ENCODE results near the gene PDGFB. TPM values are rescaled to one million over a fixed set of nuclear protein-coding genes. Genes with fewer than 3 reads are reported as not detected.

Gene PDGFB
- total RNA-seq, 1 donor from 2014 or later, result 19.9 TPM

DNA sequence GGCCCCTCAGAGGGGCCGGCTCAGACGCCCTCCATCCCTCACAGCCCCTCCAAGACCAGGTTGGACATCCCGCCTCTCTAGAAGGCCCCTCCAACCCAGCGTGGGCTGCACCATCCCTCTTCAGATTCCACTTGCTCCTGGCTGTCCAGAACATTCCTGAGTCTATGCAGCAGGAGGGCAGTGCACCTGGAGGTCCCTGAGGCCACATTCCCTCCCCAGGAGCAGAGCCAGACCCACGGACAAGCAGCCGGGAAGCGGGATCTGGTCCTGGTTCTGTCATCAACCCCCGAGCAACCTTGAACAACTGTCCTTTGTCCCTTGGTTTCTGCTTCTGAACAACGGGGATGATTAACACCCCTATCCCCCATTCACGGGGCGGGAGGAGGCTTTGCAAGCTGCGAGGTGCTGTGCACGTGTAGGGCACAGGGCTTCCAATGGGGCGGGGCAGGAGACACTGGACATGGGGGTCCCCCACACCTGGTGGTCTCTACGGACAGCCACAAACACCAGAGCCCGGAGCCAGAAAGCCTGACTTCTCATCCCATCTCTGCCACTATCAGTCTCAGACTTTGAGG lies 13.2 kb upstream of the PDGFB start:
- DNase-seq (no peak), ATAC-seq (no peak)
- intact Hi-C loops (cut with micrococcal nuclease), result no loop called here

DNA sequence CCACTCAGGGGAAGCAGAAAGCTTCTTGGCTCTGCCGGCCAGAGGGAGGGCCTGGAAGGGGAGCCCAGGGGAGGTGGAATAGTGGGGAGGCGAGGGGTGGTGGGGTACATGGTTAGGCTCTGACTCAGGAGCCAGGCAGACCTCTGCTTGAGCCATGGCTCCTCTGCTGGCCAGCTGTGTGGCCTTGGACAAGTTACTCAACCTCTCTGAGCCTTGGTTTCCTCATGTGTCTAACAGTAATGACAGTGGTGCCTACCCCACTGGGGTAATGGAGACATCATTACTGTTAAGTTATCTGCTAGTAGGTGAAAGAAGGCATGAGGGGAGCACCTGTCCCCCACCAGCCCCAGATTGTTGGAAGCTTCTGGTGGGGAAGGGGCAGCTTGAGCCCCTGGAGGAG lies 12.2 kb upstream of the PDGFB start:
- ATAC-seq (no peak), DNase-seq (no peak)
- intact Hi-C loops (cut with micrococcal nuclease), result no loop called here

DNA sequence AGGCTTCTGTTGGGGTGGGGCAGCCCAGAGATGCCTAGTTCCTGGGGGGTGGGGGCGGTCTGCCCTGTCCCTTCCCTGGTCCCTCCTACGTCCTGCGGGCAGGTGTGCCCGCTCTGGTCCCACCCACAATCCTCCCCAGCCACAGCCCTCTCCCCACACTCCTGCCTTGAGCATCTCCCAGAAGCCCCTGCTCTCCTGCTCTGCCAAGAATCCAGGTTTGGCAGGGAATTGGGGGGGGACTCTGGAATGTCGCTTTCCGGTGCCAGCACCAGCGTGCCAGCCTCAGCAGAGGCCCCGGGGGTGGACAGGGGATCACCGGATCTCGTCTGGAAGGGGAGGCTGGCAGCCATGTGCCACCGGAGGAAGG lies 11.4 kb upstream of the PDGFB start:
- ATAC-seq (no peak), DNase-seq (no peak)
- intact Hi-C loops (cut with micrococcal nuclease), result no loop called here

DNA sequence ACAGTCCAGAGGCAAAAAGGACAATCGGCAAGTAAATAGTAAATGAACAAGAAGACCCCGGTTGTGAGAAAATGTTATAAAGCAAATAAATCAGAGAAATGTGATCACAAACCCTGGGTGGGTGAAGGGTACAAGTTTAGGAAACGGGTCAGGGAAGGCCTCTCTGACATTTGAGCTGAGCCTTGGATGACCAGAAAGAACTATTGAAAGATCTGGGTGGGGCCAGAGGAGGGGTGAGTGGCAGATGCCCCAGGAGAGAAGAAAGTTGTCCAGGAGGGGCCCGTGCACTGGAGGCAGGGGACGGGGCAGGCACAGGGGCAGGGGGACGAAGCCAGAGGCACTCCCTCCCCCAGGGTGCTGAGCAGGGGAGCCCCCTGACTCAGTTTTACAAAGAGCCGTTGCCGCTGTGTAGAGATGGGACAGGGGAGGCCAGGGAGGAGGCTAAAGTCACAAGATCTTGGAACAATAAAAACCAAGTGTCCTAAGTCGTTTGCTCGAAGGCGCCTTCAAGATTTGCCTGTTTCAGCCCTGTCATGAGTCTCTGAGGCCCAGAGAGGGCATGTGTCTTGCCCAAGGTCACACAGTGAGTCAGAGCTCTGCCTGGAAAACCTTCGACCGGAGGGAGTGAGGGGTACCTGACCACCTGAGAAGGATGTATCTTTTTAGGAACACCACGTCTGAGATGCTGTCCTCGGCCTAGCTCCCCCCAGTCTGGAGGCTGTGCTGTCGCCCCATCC lies 10.8 kb upstream of the PDGFB start:
- intact Hi-C loops (cut with micrococcal nuclease), result no loop called here
- DNase-seq (no peak), ATAC-seq (no peak)

DNA sequence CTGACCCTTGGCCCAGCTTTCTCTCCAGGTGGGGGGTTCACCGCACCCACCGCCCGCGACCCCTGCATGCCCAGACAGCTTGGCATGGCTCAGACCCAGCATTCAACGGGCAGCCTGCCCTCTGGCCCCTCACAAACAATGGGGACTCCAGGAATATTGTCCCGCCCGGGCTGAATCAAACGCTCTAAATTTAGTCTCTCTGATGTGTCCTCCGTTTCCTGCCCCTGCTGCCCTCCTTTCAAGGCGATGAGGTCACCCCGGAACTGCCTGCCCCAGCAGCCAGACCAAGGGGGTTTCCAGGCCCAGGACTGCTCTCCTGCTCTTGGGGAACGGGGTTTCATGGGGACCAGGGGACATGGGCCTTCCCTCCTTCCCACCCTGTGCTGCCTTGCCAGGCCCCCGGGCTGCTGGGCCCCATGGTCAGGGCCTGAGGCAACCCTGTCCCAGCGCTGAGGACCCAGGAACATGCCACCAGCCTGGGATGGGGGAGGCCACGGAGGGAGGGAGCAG lies 10.1 kb upstream of the PDGFB start:
- DNase-seq (peak; percentile 50), ATAC-seq (peak; percentile 65)
- intact Hi-C loops (cut with micrococcal nuclease), result no loop called here

DNA sequence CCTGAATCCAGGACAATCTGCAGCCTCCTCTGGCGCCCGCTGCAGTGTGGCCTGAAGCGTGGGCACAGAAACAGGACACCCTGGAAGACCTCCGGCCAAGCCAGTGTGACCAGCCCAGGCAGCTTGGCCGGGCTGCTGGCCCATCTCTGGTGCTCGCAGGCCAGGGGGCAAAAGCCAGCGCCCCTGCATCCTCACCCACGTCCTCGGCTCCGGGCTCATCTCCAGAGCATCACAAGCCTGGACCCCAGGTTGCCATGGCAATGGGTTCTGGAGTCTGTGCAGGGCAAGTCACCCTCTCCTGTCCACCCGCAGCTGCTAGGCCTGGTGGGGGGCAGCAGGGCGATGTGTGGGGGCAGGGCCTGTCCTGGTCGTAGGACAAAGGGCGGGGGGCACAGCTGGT lies 9.3 kb upstream of the PDGFB start:
- DNase-seq, result no peak
- intact Hi-C loops (cut with micrococcal nuclease), result no loop called here
- peak; percentile 36 for ATAC-seq

DNA sequence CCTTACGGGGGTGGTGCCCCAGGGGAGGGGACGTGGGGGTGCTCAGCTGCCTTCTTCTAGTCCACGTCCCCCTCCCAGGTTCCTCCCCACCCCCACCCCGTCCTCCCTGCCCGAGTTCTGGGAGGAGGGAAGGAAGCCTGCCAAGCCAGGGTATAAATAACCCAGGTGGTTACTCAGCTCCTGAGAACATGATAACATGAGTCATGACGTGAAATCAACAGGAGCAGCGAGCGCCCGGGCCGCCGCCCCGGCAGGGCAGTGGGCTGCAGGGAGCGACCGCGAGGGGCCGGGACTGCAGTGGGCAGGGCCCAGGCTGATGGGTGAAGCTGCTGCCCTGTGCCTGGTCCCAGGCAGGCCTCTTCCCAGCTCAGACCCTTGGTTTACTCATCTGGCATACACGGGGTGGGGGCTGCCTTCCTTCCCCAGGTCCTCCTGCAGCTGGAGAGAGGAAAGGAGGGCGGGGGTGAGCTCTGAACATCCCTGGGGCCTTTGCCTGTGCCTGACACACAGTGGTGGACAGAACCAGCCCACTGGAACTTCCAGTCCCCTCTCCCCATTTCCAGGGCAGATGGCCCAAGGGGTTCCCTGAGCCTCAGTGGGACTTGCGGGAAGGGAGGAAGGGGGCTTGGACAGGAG lies 8.8 kb upstream of the PDGFB start:
- peak; percentile 85 for ATAC-seq

DNA sequence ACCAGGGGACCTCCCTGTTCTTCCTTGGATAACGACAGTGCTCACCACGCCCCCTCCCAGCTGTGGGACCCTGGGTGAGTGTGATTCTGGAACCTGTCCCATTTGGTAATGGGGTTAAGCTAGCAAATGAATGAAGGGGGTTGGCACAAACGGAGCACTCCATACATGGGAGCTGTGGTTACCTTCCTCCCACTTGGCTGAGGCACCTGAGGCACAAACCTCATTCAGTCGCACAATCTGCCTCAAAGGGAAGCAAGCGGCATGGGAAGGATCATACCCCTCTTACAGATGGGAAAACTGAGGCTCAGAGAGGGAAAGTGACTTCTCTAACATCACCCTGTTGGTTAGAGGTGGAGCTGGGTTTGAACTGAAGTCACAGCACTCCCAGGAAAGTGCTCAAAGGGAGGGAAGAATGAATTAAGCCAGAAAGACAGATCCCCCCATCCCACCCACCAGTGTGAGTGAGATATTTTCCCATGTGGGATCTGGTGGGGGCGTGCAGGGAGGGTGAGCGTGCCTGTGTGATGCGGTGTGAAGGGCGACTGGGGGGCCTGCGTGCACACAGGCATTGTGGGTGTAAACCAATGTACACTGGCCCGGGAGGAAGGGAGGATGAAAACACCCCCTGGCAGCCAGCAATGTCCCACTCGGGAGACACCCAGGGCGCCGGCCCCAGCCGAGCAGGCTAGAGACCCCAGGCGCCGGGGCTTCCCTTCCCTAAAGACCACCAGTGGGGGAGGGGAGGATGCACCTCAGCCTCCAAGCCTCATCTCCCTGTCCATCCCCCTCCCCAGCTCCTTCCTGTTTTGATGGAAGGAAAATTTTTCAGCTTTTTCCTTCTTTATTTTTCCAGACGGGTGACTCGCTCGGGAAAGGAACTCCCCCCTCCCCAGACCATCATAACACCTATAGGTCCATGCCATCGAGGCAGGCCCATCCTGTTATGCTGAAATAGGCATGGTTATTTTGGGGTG lies 8.0 kb upstream of the PDGFB start:
- intact Hi-C loops (cut with micrococcal nuclease), result no loop called here
- ATAC-seq (no peak), DNase-seq (no peak)

More for the DNA sequence above, 8.8 kb upstream of the PDGFB start:
- intact Hi-C loops (cut with micrococcal nuclease), result no loop called here
- peak; percentile 79 for DNase-seq

DNA sequence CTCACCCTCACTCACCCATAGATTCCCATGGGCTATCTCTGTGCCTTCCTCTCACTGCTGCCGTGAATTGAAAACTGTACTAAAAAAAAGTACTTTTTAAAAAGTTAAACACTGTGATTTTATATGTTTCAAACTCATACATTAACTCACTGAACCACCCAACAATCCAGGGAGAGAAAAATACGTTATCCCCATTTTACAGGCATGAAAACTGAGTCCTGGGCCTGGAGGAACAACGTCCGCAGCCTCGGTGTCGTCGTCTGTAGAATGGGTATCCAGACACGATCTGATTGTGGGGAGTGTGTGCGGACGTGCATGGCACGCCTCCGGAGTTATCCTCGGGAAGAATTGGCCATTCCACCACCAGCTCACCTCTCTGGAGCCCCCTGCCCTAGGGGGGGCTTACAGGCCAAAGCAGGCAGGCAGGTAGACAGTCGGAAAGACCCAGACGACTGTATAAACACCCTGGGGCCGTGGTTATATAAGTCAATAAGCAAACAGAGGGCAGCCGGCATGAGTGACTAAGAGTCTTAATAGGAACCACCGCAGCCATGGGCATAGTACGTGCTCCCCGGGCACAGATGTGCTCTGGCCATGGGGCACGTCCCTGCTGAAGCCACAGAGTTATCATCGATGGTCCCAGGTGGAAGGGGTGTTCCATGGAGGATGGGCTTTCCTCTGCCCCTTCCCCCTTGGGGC lies 7.1 kb upstream of the PDGFB start:
- DNase-seq, result no peak
- ATAC-seq, result no peak
- intact Hi-C loops (cut with micrococcal nuclease), result no loop called here

DNA sequence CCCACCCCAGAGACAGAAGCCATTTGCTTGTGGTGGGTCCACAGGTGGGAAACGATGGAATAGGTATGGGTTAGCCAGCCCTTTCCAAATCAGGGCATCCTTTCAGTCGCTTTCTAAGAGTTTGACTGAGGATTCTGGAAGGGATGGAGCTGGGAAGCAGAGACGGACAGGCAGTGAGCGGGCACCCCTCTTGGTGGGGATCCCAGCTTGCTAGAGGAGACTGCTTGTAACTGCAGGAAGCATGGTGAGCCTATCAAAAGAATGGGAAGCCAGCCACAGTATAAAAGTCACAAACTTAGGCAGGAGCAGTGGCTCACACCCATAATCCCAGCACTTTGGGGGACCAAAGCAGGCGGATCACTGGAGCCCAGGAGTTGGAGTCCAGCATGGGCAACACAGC lies 6.1 kb upstream of the PDGFB start:
- no peak for ATAC-seq

DNA sequence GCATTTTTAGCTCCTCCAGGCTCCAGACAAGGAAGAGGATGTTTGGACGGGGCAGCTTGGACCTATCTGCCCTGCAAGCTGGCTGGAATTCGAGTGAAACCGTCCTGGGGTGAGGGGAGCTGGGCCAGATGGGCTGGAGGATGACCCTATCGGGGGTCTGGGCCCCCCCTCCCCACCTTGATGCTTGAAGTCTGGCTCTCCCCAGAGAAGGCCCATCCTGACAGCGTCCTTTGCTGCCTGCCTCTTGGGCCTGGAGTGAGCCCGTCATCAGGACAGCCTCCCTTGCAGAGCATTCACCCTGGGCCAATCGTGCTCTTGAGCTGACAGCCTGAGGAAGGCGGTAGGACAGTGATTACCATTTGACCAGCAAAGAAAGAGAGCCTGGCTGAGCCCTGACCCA lies 5.3 kb upstream of the PDGFB start:
- DNase-seq (no peak), ATAC-seq (no peak)
- intact Hi-C loops (cut with micrococcal nuclease), result no loop called here

More for the DNA sequence above, 6.1 kb upstream of the PDGFB start:
- DNase-seq, result no peak
- intact Hi-C loops (cut with micrococcal nuclease), result no loop called here

DNA sequence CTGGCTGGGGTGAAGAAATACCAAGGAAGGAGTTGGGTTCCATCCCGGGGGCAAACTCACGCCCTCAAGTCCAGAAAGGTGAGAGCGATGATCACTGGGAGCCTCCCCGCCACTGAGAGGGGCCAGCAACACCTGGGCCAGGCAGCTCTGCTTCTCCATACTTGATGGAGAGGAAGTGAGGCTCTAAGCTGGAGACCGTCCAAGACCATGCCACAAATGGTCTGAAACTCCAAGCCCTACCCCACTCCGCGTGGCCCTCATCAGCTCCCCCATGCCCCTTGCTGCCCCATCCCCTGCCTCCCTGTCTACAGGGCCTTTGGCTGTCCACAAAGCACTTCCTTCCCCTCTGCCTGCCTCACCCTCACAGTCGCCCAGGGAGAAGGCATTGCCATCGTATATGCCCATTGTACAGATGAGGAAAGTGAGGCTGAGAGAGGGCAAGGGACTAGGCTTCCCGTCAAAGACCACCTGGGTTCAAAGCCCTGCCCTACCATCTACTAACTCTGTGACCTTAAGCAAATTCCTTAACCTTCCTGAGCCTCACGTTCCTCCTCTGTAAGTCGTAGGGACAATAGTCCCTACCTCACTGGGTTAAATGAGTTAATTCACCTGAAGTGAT lies 4.4 kb upstream of the PDGFB start:
- DNase-seq (no peak), ATAC-seq (no peak)
- intact Hi-C loops (cut with micrococcal nuclease), result no loop called here

DNA sequence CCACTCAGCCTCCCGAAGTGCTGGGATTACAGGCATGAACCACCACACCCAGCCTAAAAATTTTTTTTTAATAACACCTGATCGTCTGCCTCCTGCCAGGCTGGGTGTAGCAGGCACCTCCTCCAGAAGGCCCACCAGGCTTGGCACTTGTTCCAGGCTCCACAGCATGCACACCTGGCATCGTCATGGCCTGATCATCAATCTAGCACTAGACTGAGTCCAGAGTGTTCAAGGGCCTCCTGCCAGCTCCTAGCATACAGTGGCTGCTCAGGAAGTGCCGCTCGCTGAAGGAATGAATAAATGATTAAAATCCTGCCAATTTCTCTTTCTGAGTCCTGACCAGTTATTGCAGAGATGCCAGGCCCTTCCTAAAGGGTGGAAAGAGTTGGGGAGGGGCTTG lies 3.5 kb upstream of the PDGFB start:
- DNase-seq (no peak), ATAC-seq (no peak)
- intact Hi-C loops (cut with micrococcal nuclease), result no loop called here

DNA sequence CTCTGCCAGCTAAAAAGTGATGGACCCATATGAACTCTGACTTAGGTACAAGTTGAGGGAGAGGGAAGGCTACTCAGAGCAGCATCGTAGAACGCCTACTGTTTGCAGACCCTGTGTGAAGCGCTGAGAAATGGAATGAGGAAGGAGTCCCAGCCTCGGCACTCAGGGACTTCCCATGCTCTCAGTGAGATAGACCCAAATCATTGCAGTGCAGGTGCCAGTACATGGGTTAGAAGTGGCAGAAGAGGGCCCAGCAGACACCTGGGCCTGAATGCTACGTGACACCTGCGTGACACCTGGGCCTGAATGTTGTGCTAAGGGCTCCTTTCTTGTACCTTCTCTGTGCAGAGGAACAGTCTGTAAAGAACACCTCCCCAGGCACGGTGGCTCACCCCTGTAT lies 2.6 kb upstream of the PDGFB start:
- no peak for ATAC-seq
- no peak for DNase-seq
- intact Hi-C loops (cut with micrococcal nuclease), result no loop called here

DNA sequence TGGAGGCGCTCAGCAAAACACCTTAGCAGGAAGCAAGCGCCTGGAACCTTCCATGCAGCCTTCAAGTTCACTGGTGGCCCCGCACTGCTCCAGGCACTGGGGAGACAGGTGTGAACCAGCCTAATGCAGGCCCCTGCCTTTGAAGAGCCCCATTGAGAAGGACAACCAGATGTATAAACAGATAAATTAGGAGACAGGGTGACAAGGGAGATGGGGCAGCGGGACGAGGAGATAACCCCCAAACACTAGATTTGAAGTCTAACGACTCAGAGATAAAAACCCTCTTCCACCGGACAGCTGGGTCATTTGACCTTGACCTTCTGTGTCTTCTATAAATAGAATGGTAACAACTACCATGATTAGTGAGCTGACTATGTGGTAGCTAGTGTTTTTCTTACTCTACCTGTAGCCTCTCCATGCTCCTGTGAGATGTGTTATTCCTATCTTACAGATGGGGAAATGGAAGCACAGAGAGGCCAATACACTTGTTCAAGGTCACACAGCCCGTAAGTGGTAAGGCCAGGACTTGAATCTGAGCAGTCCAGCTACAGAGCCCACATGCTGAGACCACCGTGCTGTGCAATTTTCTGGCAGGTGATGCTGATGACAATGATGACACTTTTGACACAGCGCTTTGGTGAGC lies 2.0 kb upstream of the PDGFB start:
- intact Hi-C loops (cut with micrococcal nuclease), result no loop called here
- DNase-seq (no peak), ATAC-seq (no peak)

DNA sequence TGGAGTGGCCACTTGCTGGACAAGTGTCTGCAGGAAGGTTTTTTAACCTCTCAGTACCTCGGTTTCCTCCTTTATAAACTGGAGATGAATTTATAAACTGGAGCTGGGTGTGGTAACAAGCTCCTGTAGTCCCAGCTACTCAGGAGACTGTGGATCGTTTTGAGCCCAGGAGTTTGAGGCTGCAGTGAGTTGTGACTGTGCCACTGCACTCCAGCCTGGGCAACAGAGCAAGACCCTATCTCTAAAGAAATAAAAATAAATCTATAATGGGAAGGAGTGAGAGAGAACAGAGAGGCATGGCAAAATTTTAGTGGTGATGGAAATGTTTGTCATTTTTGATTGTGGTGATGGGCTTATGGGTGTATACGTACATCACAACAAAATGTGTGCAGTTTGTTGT lies 1.4 kb upstream of the PDGFB start:
- ATAC-seq (no peak), DNase-seq (no peak)
- intact Hi-C loops (cut with micrococcal nuclease), result no loop called here

DNA sequence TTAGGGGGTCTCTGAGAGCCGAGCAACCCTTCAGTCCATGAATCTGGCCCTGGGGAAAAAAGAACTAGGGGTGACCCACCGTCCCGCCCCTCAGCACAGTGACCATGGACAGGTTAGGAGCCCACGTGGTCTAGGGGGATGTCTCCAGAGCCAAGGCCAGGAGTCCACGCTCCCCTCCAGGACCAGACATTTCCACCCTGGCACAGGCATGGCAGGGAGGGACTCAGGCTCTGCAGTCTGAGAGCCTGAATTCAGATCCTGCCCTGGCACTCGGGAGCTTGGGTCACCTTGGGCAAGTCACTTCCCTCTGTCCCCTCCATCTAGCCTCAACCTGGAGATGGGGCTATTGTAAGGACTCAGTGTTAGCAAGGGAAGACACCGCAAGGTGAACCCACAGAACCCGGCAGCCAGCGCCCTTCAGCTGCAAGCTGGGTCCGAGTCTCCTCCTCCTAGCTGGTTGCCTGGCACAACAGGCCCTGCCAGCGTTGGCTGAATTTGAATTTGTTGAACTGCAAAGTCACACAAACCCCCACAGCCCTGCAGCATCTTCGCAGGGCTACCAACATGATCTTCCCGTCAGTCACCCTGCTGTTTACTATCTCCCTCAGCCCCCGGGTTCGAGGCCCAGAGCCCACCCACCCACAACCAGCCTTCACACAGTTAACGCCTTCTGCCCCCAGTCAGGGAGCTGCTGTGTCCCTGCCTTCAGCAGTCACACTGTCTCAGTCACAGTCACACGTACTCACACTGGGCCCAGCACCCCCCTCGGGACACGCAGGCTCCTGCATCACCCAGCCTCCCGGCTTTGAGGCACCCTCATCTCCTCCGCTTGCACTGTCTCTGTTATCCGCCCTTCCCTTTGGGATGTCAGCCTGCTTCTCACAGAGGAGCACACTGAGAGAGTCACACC lies 603 bp upstream of the PDGFB start:
- intact Hi-C loops (cut with micrococcal nuclease), result no loop called here
- peak; percentile 33 for ATAC-seq

More for the DNA sequence above, 603 bp upstream of the PDGFB start:
- DNase-seq, result no peak

Measured in left ventricle myocardium superior (tissue), 1 donor.